Measurements from ENCODE around the gene KSR2. TPM values are rescaled to one million over a fixed set of nuclear protein-coding genes. Genes with fewer than 3 reads are reported as not detected.

Gene KSR2
- total RNA-seq, 4 donors from 2014 or later, result under 0.01 to 0.06 (median 0.03) TPM

DNA sequence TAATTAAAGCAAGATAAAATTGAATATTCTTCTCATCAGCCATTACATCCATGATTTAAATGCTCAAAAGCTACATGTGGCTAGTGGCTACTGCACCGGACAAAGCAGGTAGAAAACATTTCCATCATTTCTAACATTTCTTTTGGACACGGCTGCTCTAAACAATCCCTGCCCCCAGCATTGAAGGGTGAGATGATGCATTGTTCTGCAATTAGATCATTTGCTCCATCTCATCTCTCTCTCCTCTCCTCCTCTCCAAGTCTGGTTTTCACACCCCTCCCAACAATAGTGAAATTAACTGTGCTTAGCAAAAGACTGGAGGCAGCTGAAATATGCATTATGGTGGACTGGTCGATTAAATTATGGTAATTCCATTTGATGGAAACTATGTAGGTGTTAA lies 288.5 kb downstream of the KSR2 start:
- Histone ChIP-seq H3K4me3 (no peak overlapping the region), H3K27ac (replicated peaks in 1 of 4) (no peak overlapping the region), H3K27me3 (peaks cover 0 to 14% (median 0%) of the 10 kb centered on the region in 4 donors), H3K4me1 (no peaks in the 10 kb centered on the region), H3K9me3 (peaks cover 0 to 7% (median 0%) of the 10 kb centered on the region in 4 donors), H3K36me3 (no peaks in the 10 kb centered on the region)
- 48% methylated on average over 3 of the region's 3 CpGs for WGBS
- TF ChIP-seq EP300 (IDR thresholded peaks at IDR 0.05), result no peak
- TF ChIP-seq POLR2AphosphoS5 (IDR thresholded peaks at IDR 0.05), result no peak
- TF ChIP-seq POLR2A (IDR thresholded peaks at IDR 0.05; ENCODE audit: low read depth), result no peak
- TF ChIP-seq, protein P1, sequence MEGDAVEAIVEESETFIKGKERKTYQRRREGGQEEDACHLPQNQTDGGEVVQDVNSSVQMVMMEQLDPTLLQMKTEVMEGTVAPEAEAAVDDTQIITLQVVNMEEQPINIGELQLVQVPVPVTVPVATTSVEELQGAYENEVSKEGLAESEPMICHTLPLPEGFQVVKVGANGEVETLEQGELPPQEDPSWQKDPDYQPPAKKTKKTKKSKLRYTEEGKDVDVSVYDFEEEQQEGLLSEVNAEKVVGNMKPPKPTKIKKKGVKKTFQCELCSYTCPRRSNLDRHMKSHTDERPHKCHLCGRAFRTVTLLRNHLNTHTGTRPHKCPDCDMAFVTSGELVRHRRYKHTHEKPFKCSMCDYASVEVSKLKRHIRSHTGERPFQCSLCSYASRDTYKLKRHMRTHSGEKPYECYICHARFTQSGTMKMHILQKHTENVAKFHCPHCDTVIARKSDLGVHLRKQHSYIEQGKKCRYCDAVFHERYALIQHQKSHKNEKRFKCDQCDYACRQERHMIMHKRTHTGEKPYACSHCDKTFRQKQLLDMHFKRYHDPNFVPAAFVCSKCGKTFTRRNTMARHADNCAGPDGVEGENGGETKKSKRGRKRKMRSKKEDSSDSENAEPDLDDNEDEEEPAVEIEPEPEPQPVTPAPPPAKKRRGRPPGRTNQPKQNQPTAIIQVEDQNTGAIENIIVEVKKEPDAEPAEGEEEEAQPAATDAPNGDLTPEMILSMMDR (IDR thresholded peaks at IDR 0.05), result no peak
- no peak for DNase-seq (ENCODE audit: extremely low spot score)
- intact Hi-C loops (cut with DNase I), result no loop called here

DNA sequence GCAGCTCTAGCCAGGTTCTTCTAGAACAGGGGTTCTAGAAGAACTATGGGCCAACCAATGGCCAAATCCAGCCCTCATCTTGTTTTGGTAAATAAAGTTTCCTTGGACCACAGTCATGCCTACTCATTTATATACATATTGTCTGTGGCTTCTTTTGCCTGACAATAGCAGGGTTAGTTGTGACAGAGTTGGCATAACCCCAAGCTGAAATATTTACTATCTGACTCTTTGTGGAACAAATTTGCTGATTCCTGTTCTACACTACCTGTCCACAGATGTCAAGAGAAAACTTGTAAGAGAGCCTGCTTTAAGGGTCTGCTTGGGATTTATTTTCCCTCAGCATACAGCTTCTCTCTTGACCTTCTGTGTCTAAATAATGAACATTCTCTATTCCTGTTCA lies 289.0 kb downstream of the KSR2 start:
- H3K27me3 ChIP-seq, result peaks cover 0 to 12% (median 0%) of the 10 kb centered on the region in 4 donors
- peaks cover 0 to 7% (median 0%) of the 10 kb centered on the region in 4 donors for H3K9me3 ChIP-seq
- DNase-seq (ENCODE audit: extremely low spot score), result no peak
- intact Hi-C loops (cut with DNase I), result no loop called here
- no peak overlapping the region for H3K4me3 ChIP-seq
- H3K27ac ChIP-seq (replicated peaks in 1 of 4), result no peak overlapping the region
- no peak for TF ChIP-seq EP300 (IDR thresholded peaks at IDR 0.05)
- TF ChIP-seq, protein P1 (IDR thresholded peaks at IDR 0.05), result no peak
- TF ChIP-seq POLR2AphosphoS5 (IDR thresholded peaks at IDR 0.05), result no peak
- no peak for TF ChIP-seq POLR2A (IDR thresholded peaks at IDR 0.05; ENCODE audit: low read depth)
- H3K4me1 ChIP-seq, result no peaks in the 10 kb centered on the region
- H3K36me3 ChIP-seq, result no peaks in the 10 kb centered on the region

DNA sequence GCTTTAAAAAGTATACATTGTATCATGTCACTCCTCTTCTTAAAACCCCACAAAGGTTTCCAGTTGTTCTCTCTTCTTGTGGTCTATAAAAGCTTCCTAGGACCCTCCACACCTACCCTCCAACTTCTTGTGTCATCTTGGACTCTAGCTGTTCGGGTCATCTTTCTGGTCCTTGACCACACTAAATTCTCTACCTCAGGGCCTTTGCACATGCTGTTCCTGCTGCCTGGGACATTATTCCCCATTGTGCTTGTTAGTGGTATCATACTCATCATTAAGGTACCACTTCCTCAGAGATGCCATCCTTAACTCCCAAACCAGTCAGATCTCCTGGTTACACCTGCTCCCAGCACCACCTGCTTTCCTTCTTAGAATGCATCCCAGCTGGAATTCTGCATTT lies 294.0 kb downstream of the KSR2 start:
- peaks cover 0 to 7% (median 0%) of the 10 kb centered on the region in 4 donors for H3K9me3 ChIP-seq
- 96% methylated on average over 1 of the region's 1 CpG for WGBS
- H3K36me3 ChIP-seq, result no peaks in the 10 kb centered on the region
- intact Hi-C loops (cut with DNase I), result no loop called here
- H3K27ac ChIP-seq (replicated peaks in 1 of 4), result no peak overlapping the region
- H3K4me3 ChIP-seq, result no peak overlapping the region
- TF ChIP-seq POLR2AphosphoS5 (IDR thresholded peaks at IDR 0.05) (no peak), EP300 (IDR thresholded peaks at IDR 0.05) (no peak)
- H3K4me1 ChIP-seq, result no peaks in the 10 kb centered on the region
- H3K27me3 ChIP-seq, result peaks cover 0 to 16% (median 0%) of the 10 kb centered on the region in 4 donors
- DNase-seq (ENCODE audit: extremely low spot score), result no peak

DNA sequence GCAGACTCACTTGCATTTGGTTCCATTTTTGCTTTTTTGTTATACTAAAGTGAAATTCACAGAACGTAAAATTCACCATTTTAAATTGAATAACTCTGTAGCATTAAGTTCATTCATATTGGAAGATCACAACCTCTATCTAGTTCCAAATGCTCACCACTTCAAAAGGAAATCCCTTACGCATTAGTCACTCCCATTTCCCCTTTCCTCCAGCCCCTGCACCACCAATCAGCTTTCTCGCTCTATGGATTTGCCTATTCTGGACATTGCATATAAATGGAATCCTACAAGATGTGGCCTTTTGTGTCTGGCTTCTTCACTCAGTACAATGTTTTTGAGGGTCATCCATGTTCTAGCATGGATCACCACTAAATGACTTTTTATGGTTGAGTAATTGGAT lies 294.5 kb downstream of the KSR2 start:
- Histone ChIP-seq H3K27ac (replicated peaks in 1 of 4) (no peak overlapping the region), H3K9me3 (peaks cover 0 to 7% (median 0%) of the 10 kb centered on the region in 4 donors), H3K4me3 (no peak overlapping the region), H3K27me3 (peaks cover 0 to 16% (median 0%) of the 10 kb centered on the region in 4 donors), H3K36me3 (no peaks in the 10 kb centered on the region), H3K4me1 (no peaks in the 10 kb centered on the region)
- WGBS, result 91% methylated on average over 3 of the region's 3 CpGs
- intact Hi-C loops (cut with DNase I), result no loop called here
- no peak for TF ChIP-seq POLR2A (IDR thresholded peaks at IDR 0.05; ENCODE audit: low read depth)
- no peak for DNase-seq (ENCODE audit: extremely low spot score)

DNA sequence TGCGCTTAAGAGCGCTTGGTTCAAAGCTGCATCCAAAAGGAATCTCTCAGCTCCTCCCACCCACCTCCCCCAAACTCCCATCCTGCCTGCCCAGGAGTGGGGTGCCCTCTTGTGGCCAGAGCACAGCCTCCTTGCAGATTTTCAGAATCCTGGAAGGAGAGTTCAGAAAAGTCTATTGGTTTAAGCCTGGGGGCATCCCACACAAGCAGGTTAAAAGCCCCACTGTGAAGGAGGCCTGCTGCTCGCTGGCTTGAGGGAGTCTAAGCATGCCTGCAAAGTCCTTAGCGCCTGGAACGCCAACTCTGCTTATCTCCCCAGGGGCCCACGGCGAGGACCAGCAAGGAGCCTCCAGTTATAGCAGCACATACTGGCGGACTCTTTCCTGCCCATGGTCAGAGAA lies 297.1 kb downstream of the KSR2 start:
- 38% methylated on average over 8 of the region's 8 CpGs for WGBS
- TF ChIP-seq POLR2AphosphoS5 (IDR thresholded peaks at IDR 0.05), result no peak
- TF ChIP-seq, protein P1 (IDR thresholded peaks at IDR 0.05), result peak in 1 of 3 experiments; percentile 19
- H3K27ac ChIP-seq (replicated peaks in 1 of 4), result no peak overlapping the region
- peaks cover 0 to 37% (median 0%) of the 10 kb centered on the region in 4 donors for H3K27me3 ChIP-seq
- H3K9me3 ChIP-seq, result no peaks in the 10 kb centered on the region
- intact Hi-C loops (cut with DNase I), result no loop called here
- no peak for DNase-seq (ENCODE audit: extremely low spot score)
- H3K4me3 ChIP-seq, result no peak overlapping the region
- H3K4me1 ChIP-seq, result no peaks in the 10 kb centered on the region
- no peaks in the 10 kb centered on the region for H3K36me3 ChIP-seq

DNA sequence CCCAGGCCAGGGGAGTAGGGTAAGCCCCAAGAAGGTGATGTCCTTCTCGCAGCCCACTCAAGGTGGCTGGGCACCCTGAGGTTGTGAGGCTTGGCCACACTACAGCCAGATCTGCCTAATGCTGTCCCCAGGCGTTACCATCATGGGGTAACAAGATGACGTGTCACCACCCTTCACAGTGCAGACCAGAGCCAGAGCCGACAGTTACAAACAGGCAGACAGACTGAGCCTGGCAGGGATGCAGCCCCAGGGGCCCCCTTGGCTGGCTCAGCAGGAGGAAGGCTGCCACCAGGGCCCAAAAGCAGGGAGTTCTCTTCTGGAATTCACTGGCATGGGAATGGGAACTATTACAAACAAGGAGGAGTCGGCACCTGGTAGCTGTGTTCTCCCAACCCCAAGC lies 304.6 kb downstream of the KSR2 start:
- no peaks in the 10 kb centered on the region for H3K36me3 ChIP-seq
- intact Hi-C loops (cut with DNase I), result no loop called here
- no peaks in the 10 kb centered on the region for H3K9me3 ChIP-seq
- no peak for DNase-seq (ENCODE audit: extremely low spot score)
- no peak overlapping the region for H3K4me3 ChIP-seq
- WGBS, result 100% methylated on average over 2 of the region's 5 CpGs
- no peaks in the 10 kb centered on the region for H3K4me1 ChIP-seq
- TF ChIP-seq, protein P1 (IDR thresholded peaks at IDR 0.05), result no peak
- TF ChIP-seq POLR2AphosphoS5 (IDR thresholded peaks at IDR 0.05), result no peak
- TF ChIP-seq POLR2A (IDR thresholded peaks at IDR 0.05; ENCODE audit: low read depth), result no peak
- TF ChIP-seq EP300 (IDR thresholded peaks at IDR 0.05), result no peak
- H3K27ac ChIP-seq (replicated peaks in 1 of 4), result no peak overlapping the region
- H3K27me3 ChIP-seq, result peaks cover 0 to 42% (median 0%) of the 10 kb centered on the region in 4 donors
